HFFc6 (cell line): ENCODE measurements around the gene SHE. TPM values are rescaled to one million over a fixed set of nuclear protein-coding genes. Genes with fewer than 3 reads are reported as not detected.

Experiments used
- DNase-seq: peaks from one replicate; pipeline ENCODE4 v3.0.0-alpha.2; 2018
- H3K27ac Mint-ChIP-seq: 2 replicates; pipeline ENCODE4 v1.8.0; 2020; ENCODE audit warnings: mild to moderate bottlenecking, mixed read lengths
- H3K27me3 Mint-ChIP-seq: 2 replicates; pipeline ENCODE4 v1.8.0; 2021; ENCODE audit warnings: mild to moderate bottlenecking, moderate library complexity, mixed read lengths; ENCODE audit not compliant: insufficient read depth
- H3K36me3 Mint-ChIP-seq: 2 replicates; pipeline ENCODE4 v1.8.0; 2021; ENCODE audit warnings: low read depth, mixed read lengths
- H3K4me1 Mint-ChIP-seq: 2 replicates; pipeline ENCODE4 v1.8.0; 2020; ENCODE audit warnings: low read depth, mixed read lengths
- H3K4me3 Mint-ChIP-seq: 2 replicates; pipeline ENCODE4 v1.8.0; 2020; ENCODE audit warnings: mild to moderate bottlenecking, moderate library complexity, mixed read lengths
- H3K9me3 Mint-ChIP-seq: 2 replicates; pipeline ENCODE4 v1.8.0; 2020; ENCODE audit warnings: mild to moderate bottlenecking, mixed read lengths
- CTCF ChIP-seq: fragments of 200-600 bp; sonication (generic); IDR thresholded peaks from 2 replicates; pipeline ENCODE4 v1.5.0; 2021; ENCODE audit warnings: antibody characterized with exemption, mild to moderate bottlenecking
- total RNA-seq, 6 experiments: library from RNA; stranded (reverse); fragmentation: NEBNext Ultra II Directional; extraction: Animal tissue kit (Norgen Biotek cat#: 25700); gene quantifications; 2 replicates in 1 of 6; 3 replicates in 5 of 6; pipeline ENCODE4 v1.2.3, GENCODE V29; 2021

The SHE gene
- total RNA-seq, 6 experiments from 2014 or later, result not detected

- Mint-ChIP-seq H3K27ac (no peak overlapping the region), H3K4me3 (no peak overlapping the region), H3K4me1 (peaks cover 28% of the 10 kb centered on the region), H3K27me3 (peaks cover 2% of the 10 kb centered on the region), H3K9me3 (no peaks in the 10 kb centered on the region), H3K36me3 (no peaks in the 10 kb centered on the region)
- DNase-seq, result no peak
- TF ChIP-seq CTCF, result no peak
Measured at GRCh38 chr1:154476791-154477190, 25.4 kb downstream of the SHE start.

- H3K9me3 Mint-ChIP-seq, result no peaks in the 10 kb centered on the region
- peaks cover 2% of the 10 kb centered on the region for H3K27me3 Mint-ChIP-seq
- peaks cover 26% of the 10 kb centered on the region for H3K4me1 Mint-ChIP-seq
- no peaks in the 10 kb centered on the region for H3K36me3 Mint-ChIP-seq
- H3K27ac Mint-ChIP-seq, result peak overlapping the region; percentile 38; the same call in 1 of the 2 replicates
- peak; percentile 91 for DNase-seq
- no peak overlapping the region for H3K4me3 Mint-ChIP-seq
- no peak for TF ChIP-seq CTCF
Measured at GRCh38 chr1:154474802-154475201, 27.4 kb downstream of the SHE start.

DNA sequence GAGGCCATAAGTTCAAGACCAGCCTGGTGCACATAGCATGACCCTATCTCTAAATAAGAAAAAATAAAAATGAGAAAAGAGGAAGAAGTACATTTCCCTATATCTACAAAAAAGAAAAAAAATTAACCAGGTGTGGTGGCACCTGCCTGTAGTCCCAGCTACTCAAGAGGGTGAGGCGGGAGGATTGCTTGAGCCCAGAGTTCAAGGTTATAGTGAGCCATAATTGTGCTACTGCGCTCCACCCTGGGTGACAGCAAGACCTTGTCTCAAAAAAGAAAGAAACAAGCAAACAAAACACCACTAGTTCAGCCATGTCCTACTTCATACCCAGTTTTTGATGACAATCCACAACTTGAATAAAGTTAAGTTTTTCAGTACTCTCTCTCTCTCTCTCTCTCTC lies 30.9 kb downstream of the SHE start:
- Mint-ChIP-seq H3K27ac (no peak overlapping the region), H3K27me3 (peaks cover 7% of the 10 kb centered on the region), H3K4me1 (peaks cover 7% of the 10 kb centered on the region), H3K36me3 (no peaks in the 10 kb centered on the region), H3K4me3 (no peak overlapping the region), H3K9me3 (no peaks in the 10 kb centered on the region)
- no peak for DNase-seq
- TF ChIP-seq CTCF, result no peak

- Mint-ChIP-seq H3K27ac (no peak overlapping the region), H3K27me3 (peaks cover 9% of the 10 kb centered on the region; the same call in 1 of the 2 replicates), H3K36me3 (no peaks in the 10 kb centered on the region), H3K4me3 (no peak overlapping the region), H3K9me3 (no peaks in the 10 kb centered on the region), H3K4me1 (peaks cover 12% of the 10 kb centered on the region)
- DNase-seq, result no peak
- TF ChIP-seq CTCF, result no peak
Measured at GRCh38 chr1:154469844-154470560, 32.2 kb downstream of the SHE start.

- Mint-ChIP-seq H3K36me3 (no peaks in the 10 kb centered on the region), H3K9me3 (no peaks in the 10 kb centered on the region), H3K27me3 (peaks cover 10% of the 10 kb centered on the region; the same call in 1 of the 2 replicates), H3K4me1 (peaks cover 9% of the 10 kb centered on the region), H3K27ac (no peak overlapping the region), H3K4me3 (no peak overlapping the region)
- TF ChIP-seq CTCF, result no peak
- DNase-seq, result no peak
Measured at GRCh38 chr1:154468535-154469250, 33.5 kb downstream of the SHE start.
